ENCODE data around the gene SLC22A7. TPM values are rescaled to one million over a fixed set of nuclear protein-coding genes. Genes with fewer than 3 reads are reported as not detected.

SLC22A7 gene
- total RNA-seq, 4 donors from 2014 or later = not detected

- 66% methylated on average over 3 of the region's 3 CpGs for WGBS
- TF ChIP-seq POLR2AphosphoS5 (IDR thresholded peaks at IDR 0.05) = no peak
- H3K36me3 ChIP-seq = no peaks in the 10 kb centered on the region
- no peak overlapping the region for H3K27ac ChIP-seq
- DNase-seq (ENCODE audit: low spot score in 2 of 2) = no peak
- H3K9me3 ChIP-seq = no peaks in the 10 kb centered on the region
- peaks cover 15% of the 10 kb centered on the region for H3K27me3 ChIP-seq
- H3K4me1 ChIP-seq = peaks cover 17% of the 10 kb centered on the region
- H3K4me3 ChIP-seq = no peak overlapping the region
Measured at GRCh38 chr6:43268355-43268700, 29.7 kb upstream of the SLC22A7 start.

DNA sequence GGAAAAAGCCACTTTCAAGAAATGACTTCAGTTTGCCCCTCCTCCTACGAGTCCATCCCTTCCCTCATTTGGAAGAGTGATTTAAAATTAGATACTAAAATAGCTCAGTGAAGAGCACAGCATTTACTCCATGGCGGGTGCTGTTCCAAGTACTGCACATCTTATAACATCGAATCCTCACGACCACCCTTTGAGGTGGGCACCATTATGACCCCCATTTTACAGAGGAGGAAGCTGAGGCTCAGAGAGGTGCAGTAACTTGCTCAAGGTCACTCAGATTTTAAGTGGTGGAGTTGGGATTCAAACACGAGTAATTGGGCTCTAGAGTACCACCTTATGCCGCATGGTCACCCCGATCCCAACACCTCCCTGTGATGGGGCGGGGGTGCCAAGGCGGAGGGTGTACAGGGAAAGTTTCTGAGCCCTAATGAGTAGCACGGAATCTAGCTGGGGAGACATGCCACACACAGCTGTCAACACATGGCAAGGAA is 29.2 kb upstream of the SLC22A7 start:
- Histone ChIP-seq H3K27ac (no peak overlapping the region), H3K27me3 (peaks cover 15% of the 10 kb centered on the region), H3K9me3 (no peaks in the 10 kb centered on the region), H3K4me1 (peaks cover 17% of the 10 kb centered on the region), H3K4me3 (no peak overlapping the region), H3K36me3 (no peaks in the 10 kb centered on the region)
- no peak for TF ChIP-seq CTCF (IDR thresholded peaks at IDR 0.05)
- TF ChIP-seq POLR2A (IDR thresholded peaks at IDR 0.05) = no peak
- TF ChIP-seq EP300 (IDR thresholded peaks at IDR 0.05) = no peak
- TF ChIP-seq POLR2AphosphoS5 (IDR thresholded peaks at IDR 0.05) = no peak
- whole genome bisulfite sequencing = 72% methylated on average over 7 of the region's 10 CpGs
- DNase-seq (ENCODE audit: low spot score in 2 of 2) = no peak

DNA sequence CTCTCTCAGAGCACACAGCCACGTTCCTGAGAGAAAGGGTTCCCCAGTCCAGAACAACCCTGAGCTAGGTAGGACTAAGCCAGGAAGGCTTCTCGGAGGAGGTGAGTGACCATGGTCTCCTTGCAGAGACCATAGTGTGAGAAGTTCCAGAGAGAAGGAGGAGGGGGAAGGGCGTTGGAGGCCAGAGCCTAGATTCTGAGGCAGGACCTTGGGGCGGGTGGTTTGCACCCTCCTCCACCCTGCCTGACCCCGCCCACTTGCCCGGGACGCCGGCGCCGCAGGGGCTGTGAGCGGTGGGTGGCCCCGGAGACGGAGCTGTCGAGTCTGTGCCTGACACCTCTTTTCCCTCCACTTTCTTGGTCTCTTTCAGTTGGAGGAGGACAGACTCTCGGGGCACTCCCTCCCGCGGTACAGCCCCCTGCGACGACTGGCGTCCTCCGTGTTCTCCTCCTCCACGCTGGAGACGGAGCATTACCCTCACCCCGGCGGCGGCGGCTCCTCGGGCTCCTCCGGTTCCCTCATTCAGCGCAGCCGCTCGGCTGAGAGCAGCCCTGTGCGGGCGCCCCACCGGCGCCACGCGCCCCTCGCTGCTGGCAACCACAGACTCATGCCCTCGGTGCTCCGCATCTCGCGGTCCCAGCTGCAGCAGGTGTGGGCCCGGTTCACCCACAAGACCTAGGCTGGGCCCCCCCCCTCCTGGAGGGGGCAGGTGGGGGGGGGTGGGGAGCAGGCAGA is 28.6 kb upstream of the SLC22A7 start:
- Histone ChIP-seq H3K9me3 (no peaks in the 10 kb centered on the region), H3K27me3 (peaks cover 15% of the 10 kb centered on the region), H3K4me1 (peaks cover 17% of the 10 kb centered on the region), H3K36me3 (no peaks in the 10 kb centered on the region), H3K4me3 (peak overlapping the region; percentile 45), H3K27ac (no peak overlapping the region)
- no peak for TF ChIP-seq POLR2A (IDR thresholded peaks at IDR 0.05)
- TF ChIP-seq CTCF (IDR thresholded peaks at IDR 0.05) = no peak
- TF ChIP-seq POLR2AphosphoS5 (IDR thresholded peaks at IDR 0.05) = no peak
- no peak for TF ChIP-seq EP300 (IDR thresholded peaks at IDR 0.05)
- 44% methylated on average over 2 of the region's 44 CpGs for WGBS
- DNase-seq (ENCODE audit: low spot score in 2 of 2) = no peak

GRCh38 chr6:43271103-43271815 is 26.8 kb upstream of the SLC22A7 start:
- DNase-seq (ENCODE audit: low spot score in 2 of 2) = no peak
- Histone ChIP-seq H3K9me3 (no peaks in the 10 kb centered on the region), H3K27ac (no peak overlapping the region), H3K27me3 (peaks cover 33% of the 10 kb centered on the region), H3K4me3 (no peak overlapping the region), H3K36me3 (no peaks in the 10 kb centered on the region), H3K4me1 (peaks cover 33% of the 10 kb centered on the region)
- WGBS = 82% methylated on average over 6 of the region's 8 CpGs
- TF ChIP-seq POLR2A (IDR thresholded peaks at IDR 0.05) (no peak), CTCF (IDR thresholded peaks at IDR 0.05) (no peak), POLR2AphosphoS5 (IDR thresholded peaks at IDR 0.05) (no peak), EP300 (IDR thresholded peaks at IDR 0.05) (no peak)

DNA sequence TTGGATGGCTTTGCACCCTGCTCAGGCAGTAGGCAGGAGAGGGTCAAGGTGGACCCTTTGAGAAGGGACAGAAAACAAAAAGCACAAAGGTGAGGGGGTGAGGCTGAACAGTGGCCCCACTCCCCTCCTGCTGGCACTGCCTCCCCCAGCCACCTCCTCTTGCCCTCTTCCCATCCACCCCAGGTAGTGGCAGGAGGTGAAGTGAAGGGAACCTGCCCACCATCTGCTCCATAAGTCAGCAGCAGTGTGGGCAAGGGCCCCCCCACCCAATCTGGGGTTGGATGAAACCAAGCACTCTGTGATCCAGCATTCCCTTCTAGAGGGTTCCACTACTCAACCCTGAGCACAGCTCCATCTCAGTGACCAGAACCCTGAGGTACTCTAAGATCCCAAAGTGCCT is 26.1 kb upstream of the SLC22A7 start:
- Histone ChIP-seq H3K27me3 (peaks cover 40% of the 10 kb centered on the region), H3K4me1 (peaks cover 35% of the 10 kb centered on the region), H3K4me3 (no peak overlapping the region), H3K27ac (no peak overlapping the region), H3K9me3 (no peaks in the 10 kb centered on the region), H3K36me3 (no peaks in the 10 kb centered on the region)
- DNase-seq (ENCODE audit: low spot score in 2 of 2) = no peak
- no peak for TF ChIP-seq POLR2AphosphoS5 (IDR thresholded peaks at IDR 0.05)
- TF ChIP-seq POLR2A (IDR thresholded peaks at IDR 0.05) = no peak
- no peak for TF ChIP-seq CTCF (IDR thresholded peaks at IDR 0.05)
- no peak for TF ChIP-seq EP300 (IDR thresholded peaks at IDR 0.05)
